ENCODE measurements around the gene DENND1A.

- TF ChIP-seq CTCF (conservative IDR thresholded peaks at IDR 0.05; ENCODE audit: low read depth in 2 of 2) (no peak), REST (IDR thresholded peaks at IDR 0.05; ENCODE audit: unreplicated experiment) (no peak), ETS1 (IDR thresholded peaks at IDR 0.05) (no peak), POLR2AphosphoS5 (IDR thresholded peaks at IDR 0.05; ENCODE audit: low read depth) (no peak), CREB1 (CRISPR knock-in tag; IDR thresholded peaks at IDR 0.05; ENCODE audit: low read depth) (no peak), EZH2 (IDR thresholded peaks at IDR 0.05; ENCODE audit: low read depth, unreplicated experiment) (no peak), STAT1 (IDR thresholded peaks at IDR 0.05; ENCODE audit: unreplicated experiment) (no peak), JUNB (IDR thresholded peaks at IDR 0.05; ENCODE audit: unreplicated experiment) (no peak)
These were observed 217.5 kb downstream of the DENND1A start for GRCh38 chr9:123712399-123712798.
